ENCODE data around the gene IQSEC3.
A peak's percentile ranks its signal among the peaks of the same experiment; 100 is the strongest.
"Not testable (repeated sequence)": the region's sequence is repeated elsewhere in the genome, so short reads cannot be mapped to it uniquely, and the experiment has no call there.

IQSEC3 gene

DNA sequence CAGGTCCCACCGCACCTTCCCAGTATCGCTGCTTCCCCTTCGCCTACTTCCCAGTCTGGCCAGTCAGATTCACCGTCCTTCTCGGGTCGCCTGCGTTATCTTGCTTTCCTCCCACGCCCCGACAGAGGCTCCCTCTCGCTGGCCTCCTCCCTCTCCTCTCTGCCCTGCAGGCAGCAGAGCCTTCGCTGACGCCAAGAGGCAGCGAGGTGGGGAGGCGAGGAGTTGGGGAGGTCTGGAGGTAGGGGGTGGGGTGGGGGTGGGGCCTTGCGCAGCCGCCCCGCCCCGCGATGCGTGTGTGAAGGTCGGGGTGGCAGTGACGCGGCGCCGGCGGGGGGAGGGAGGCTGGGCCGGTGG, at the start of gene IQSEC3:
Gene IQSEC3, plus strand, starts transcription at position 340 of the 354 bp plus-strand sequence. CDS start 116 bp downstream, outside the sequence.
- DNase-seq (ENCODE audit: low spot score); in situ Hi-C loops (cut with MboI; ENCODE audit: low pct_unique_long_range_greater_than_20kb, low sequenced_read_pairs, unreplicated experiment): not testable (repeated sequence)

DNA sequence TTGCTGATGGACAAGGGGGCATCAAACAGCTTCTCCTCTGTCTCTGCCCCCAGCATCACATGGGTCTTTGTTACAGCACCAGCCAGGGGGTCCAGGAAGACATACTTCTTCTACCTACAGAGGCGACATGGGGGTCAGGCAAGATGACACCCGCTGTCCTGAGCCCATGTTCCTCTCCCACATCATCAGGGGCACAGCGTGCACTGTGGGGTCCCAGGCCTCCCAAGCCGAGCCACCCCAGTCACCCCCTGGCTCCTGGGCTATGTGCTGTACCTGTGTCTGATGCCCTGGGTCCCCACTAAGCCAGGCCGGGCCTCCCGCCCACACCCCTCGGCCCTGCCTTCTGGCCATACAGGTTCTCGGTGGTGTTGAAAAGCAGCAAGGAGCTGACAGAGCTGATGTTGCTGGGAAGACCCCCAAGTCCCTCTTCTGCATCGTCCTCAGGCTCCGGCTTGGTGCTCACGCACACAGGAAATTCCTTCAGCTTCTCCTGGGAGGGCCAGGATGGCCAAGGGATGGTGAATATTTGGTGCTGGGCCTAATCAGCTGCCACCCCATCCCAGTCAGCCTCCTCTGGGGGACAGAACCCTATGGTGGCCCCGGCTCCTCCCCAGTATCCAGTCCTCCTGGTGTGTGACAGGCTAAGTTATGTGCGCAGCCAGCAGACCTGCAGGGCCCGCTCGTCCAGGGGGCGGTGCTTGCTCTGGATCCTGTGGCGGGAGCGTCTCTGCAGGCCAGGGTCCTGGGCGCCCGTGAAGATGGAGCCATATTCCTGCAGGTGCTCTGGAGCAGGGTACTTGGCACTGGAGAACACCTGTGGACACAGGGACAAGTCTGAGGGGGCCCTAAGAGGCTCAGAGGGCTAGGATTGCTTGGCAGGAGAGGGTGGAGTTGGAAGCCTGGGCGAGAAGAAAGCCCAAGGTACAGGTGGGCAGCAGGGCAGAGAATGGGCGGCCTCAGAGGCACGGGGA, 48.9 kb upstream of the IQSEC3 start:
- DNase-seq (ENCODE audit: low spot score); in situ Hi-C loops (cut with MboI; ENCODE audit: low pct_unique_long_range_greater_than_20kb, low sequenced_read_pairs, unreplicated experiment): not testable (repeated sequence)

DNA sequence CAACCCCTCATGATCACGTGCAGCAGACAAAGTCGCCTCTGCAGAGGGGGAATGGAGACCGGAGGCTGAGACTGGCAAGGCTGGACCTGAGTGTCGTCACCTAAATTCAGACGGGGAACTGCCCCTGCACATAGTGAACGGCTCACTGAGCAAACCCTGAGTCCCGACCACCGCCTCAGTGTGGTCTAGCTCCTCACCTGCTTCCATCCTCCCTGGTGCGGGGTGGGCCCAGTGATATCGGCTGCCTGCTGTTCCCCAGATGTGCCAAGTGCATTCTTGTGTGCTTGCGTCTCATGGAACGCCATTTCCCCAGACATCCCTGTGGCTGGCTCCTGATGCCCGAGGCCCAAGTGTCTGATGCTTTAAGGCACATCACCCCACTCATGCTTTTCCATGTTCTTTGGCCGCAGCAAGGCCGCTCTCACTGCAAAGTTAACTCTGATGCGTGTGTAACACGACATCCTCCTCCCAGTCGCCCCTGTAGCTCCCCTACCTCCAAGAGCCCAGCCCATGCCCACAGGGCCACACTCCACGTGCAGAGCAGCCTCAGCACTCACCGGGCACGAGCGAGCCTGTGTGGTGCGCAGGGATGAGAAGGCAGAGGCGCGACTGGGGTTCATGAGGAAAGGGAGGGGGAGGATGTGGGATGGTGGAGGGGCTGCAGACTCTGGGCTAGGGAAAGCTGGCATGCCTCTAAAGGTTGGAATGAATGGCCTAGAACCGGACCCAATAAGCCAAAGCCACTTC, 47.6 kb upstream of the IQSEC3 start:
- in situ Hi-C loops (cut with MboI; ENCODE audit: low pct_unique_long_range_greater_than_20kb, low sequenced_read_pairs, unreplicated experiment); DNase-seq (ENCODE audit: low spot score): not testable (repeated sequence)

GRCh38 chr12:19906-20305, 46.7 kb upstream of the IQSEC3 start:
- in situ Hi-C loops (cut with MboI; ENCODE audit: low pct_unique_long_range_greater_than_20kb, low sequenced_read_pairs, unreplicated experiment); DNase-seq (ENCODE audit: low spot score): not testable (repeated sequence)

DNA sequence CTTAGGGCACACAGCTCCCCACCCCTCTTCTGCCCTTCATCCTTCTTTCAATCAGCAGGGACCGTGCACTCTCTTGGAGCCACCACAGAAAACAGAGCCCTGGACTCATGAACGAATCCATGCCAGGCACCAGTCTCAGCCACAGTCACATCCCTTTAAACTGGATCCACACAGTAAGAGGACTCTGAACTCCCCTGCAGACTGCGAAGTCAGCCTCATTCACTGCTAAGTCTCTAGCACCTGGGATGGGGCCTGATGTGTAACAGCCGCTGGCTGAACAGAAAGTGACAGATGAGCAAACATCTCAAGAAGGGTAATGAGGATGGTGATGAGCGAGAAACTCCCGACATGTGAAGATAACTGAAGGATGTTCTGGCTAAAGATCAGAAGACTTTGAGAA, 45.8 kb upstream of the IQSEC3 start:
- DNase-seq (ENCODE audit: low spot score), result no peak
- no peak for TF ChIP-seq CTCF (IDR thresholded peaks at IDR 0.05; ENCODE audit: extremely low read depth, insufficient read depth, missing control alignments)
- in situ Hi-C loops (cut with MboI; ENCODE audit: low pct_unique_long_range_greater_than_20kb, low sequenced_read_pairs, unreplicated experiment), result no loop called here

DNA sequence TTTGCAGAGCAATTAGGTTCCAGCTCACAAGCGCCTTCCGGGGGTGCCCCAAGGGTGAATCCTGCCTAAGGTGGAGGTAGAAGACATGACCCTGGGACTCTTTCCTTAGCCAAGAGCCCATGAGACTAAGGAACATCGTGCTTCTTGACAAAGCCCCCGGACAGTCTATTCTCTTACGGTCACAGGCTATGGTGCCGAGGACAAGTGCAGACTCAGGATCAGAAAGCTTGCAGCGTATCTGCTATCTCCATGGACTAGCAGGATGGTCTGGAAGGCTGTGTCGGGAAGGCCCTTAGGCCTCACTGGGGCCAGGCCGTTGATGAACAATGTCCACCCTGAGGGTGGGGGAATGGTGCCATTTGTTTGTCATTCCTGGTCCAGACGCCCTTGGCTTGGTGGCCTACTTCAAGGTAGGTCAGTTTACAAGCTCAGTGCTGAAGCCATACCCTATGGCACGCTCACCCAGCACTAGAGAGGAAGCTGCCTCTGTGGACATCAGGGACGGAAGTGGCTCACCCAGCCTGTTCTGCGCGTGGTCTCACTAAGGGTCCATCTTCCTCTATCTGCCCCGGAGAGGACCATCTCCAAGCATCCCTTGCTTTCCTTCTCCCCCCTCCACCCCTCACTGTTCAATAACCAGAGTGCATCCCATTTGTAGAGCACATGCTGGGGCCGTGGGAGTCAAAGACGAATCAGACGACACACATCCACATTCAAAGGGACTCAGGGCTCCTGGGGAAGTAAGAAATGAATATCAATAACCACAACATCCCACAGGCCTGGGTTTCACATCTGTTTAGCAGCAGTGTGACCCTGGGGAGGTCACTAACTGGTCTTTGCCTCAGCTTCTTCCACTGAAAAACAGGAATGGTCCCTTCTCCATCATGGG, 45.0 kb upstream of the IQSEC3 start:
- in situ Hi-C loops (cut with MboI; ENCODE audit: low pct_unique_long_range_greater_than_20kb, low sequenced_read_pairs, unreplicated experiment), result no loop called here
- TF ChIP-seq CTCF (IDR thresholded peaks at IDR 0.05; ENCODE audit: extremely low read depth, insufficient read depth, missing control alignments), result no peak
- DNase-seq (ENCODE audit: low spot score), result peak; percentile 62

DNA sequence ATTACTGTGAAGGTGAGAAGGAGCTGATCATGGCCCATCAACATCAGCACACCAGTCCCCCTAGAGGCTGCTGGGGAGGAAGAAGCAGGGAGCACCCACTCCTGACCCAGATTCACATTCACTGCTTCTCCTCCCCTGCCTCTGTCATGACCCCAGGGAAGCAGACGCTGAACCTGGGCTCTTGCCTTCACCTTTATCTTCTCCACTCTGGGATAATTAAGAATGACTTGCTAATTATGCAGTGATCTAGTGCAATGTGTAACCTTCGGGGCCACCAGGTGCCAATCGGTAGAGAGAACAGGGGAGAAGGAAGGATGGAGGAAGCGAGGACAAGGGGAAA, 44.4 kb upstream of the IQSEC3 start:
- TF ChIP-seq CTCF (IDR thresholded peaks at IDR 0.05; ENCODE audit: extremely low read depth, insufficient read depth, missing control alignments), result peak; percentile 33
- no peak for DNase-seq (ENCODE audit: low spot score)
- in situ Hi-C loops (cut with MboI; ENCODE audit: low pct_unique_long_range_greater_than_20kb, low sequenced_read_pairs, unreplicated experiment), result no loop called here

DNA sequence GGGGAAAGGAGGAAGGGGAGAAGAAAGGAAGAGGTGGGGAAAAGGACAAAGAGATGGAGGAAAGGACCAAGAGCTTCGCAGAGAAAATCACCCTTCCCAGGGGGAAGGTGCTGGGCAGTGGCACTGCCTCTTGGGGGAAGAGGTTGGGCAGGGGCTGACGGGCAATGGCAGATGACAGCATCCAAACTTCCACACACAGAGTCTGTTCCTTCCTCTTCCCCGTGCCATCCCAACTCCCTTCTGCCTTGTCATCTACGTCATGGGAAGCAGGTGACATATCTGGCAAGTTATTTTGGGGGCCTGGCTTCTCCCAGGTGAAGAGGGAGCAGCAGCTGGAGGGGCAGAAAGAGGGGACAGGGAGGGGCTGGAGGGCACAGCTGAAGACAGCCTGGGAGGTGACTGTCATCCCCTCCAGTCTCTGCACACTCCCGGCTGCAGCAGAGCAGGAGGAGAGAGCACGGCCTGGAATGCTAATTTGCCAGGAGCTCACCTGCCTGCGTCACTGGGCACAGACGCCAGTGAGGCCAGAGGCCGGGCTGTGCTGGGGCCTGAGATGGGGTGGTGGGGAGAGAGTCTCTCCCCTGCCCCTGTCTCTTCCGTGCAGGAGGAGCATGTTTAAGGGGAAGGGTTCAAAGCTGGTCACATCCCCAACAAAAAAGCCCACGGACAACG, 43.9 kb upstream of the IQSEC3 start:
- no peak for TF ChIP-seq CTCF (IDR thresholded peaks at IDR 0.05; ENCODE audit: extremely low read depth, insufficient read depth, missing control alignments)
- in situ Hi-C loops (cut with MboI; ENCODE audit: low pct_unique_long_range_greater_than_20kb, low sequenced_read_pairs, unreplicated experiment), result no loop called here
- no peak for DNase-seq (ENCODE audit: low spot score)

DNA sequence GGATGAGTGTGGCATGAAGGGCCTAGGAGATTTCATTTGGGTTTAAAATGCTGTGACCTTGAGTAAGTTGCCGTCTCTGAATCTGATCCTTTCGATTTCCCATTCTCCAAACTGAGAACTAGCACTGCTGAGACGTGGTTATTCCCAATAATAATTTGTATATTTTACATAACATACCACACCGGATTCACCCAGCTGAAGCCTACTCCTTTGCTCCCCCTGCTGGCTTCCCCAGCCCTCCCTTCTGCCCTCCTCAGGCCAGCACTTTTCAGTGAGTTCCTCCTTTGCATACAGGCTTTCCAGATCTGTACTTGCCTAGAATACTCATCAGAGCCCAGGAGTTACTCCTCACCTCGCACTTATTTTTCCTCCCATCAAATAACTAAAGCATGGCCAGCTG, 38.7 kb upstream of the IQSEC3 start:
- DNase-seq (ENCODE audit: low spot score); in situ Hi-C loops (cut with MboI; ENCODE audit: low pct_unique_long_range_greater_than_20kb, low sequenced_read_pairs, unreplicated experiment): not testable (repeated sequence)

DNA sequence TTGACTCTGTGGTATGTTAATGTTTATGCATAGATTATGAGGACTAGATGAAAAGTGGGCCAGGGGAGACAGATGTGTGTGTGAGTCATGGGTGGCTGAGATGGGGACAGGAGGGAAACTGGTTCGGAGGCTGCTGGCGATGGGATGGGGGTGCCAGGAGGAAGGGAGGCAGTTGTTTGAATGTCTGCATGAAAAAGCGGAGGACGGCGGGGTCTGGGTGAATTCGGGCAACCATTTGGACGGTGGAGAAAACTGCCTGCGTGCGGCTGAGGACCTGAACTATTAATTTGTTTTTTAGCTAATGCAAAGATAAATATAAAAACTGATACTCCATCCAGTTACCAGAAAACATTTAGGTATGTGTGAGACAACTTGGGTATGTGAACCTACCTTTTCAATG, 27.8 kb upstream of the IQSEC3 start:
- DNase-seq (ENCODE audit: low spot score); in situ Hi-C loops (cut with MboI; ENCODE audit: low pct_unique_long_range_greater_than_20kb, low sequenced_read_pairs, unreplicated experiment): not testable (repeated sequence)

- in situ Hi-C loops (cut with MboI; ENCODE audit: low pct_unique_long_range_greater_than_20kb, low sequenced_read_pairs, unreplicated experiment); DNase-seq (ENCODE audit: low spot score): not testable (repeated sequence)
These were observed 26.9 kb upstream of the IQSEC3 start for GRCh38 chr12:39555-40265.

Measured in GM13977 (cell line).